ENCODE results near the gene SMIM24. TPM values are rescaled to one million over a fixed set of nuclear protein-coding genes. Genes with fewer than 3 reads are reported as not detected.

Gene SMIM24
- total and polyA plus RNA-seq, 9 of the 15 experiments (the other 6 are each of a cell fraction or from before 2014, with no cell fraction given) = 0.45 to 12.3 (median 1.4) TPM; not detected in 1

DNA sequence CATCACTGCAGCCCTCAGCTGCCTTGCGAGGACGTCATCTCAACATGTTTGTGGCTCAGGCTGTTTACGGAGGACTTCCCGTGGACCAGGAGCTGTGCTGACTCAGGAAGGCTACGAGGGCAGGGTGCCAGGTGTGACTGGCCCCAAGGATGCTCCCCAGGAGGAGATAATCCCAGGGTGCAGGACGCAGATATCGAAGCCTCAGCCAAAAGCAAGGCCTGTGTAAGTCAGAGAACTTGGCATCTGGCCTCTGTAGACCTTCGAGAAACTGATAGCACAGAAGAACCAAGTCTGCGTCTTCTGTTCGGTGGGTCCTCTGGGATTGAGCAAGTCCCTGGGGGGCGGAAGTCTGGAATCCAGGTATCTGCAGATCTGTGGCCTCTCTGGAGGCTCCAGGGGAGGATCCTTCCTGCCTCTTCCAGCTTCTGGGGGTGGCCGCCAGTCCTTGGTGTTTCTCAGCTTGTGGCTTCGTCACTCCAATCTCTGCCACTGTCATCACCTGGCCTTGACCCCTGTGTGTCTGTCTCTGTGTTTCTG lies 22.8 kb upstream of the SMIM24 start (continued):
- TF ChIP-seq, protein P1, sequence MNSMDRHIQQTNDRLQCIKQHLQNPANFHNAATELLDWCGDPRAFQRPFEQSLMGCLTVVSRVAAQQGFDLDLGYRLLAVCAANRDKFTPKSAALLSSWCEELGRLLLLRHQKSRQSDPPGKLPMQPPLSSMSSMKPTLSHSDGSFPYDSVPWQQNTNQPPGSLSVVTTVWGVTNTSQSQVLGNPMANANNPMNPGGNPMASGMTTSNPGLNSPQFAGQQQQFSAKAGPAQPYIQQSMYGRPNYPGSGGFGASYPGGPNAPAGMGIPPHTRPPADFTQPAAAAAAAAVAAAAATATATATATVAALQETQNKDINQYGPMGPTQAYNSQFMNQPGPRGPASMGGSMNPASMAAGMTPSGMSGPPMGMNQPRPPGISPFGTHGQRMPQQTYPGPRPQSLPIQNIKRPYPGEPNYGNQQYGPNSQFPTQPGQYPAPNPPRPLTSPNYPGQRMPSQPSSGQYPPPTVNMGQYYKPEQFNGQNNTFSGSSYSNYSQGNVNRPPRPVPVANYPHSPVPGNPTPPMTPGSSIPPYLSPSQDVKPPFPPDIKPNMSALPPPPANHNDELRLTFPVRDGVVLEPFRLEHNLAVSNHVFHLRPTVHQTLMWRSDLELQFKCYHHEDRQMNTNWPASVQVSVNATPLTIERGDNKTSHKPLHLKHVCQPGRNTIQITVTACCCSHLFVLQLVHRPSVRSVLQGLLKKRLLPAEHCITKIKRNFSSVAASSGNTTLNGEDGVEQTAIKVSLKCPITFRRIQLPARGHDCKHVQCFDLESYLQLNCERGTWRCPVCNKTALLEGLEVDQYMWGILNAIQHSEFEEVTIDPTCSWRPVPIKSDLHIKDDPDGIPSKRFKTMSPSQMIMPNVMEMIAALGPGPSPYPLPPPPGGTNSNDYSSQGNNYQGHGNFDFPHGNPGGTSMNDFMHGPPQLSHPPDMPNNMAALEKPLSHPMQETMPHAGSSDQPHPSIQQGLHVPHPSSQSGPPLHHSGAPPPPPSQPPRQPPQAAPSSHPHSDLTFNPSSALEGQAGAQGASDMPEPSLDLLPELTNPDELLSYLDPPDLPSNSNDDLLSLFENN (IDR thresholded peaks at IDR 0.05; ENCODE audit: low read depth in 2 of 2, low read length in 2 of 2) = no peak
- TF ChIP-seq TEAD1 (CRISPR knock-in tag; IDR thresholded peaks at IDR 0.05) (no peak), ZFP36 (IDR thresholded peaks at IDR 0.05; ENCODE audit: low read depth, low read length, partially characterized antibody) (no peak), SMARCA4 (IDR thresholded peaks at IDR 0.05) (no peak), CEBPG (CRISPR knock-in tag; IDR thresholded peaks at IDR 0.05) (no peak), CEBPG (tag; conservative IDR thresholded peaks at IDR 0.05 in 1 of 2, IDR thresholded peaks at IDR 0.05 in 1 of 2) (no peak), FOSL1 (tag; conservative IDR thresholded peaks at IDR 0.05) (no peak), C11orf30 (IDR thresholded peaks at IDR 0.05; ENCODE audit: low read depth) (peak; percentile 75), KLF13 (tag; IDR thresholded peaks at IDR 0.05; ENCODE audit: borderline replicate concordance, low read depth) (no peak), ZNF589 (CRISPR knock-in tag; IDR thresholded peaks at IDR 0.05; ENCODE audit: low read depth) (no peak), U2AF1 (optimal IDR thresholded peaks at IDR 0.05; ENCODE audit: low read depth, low read length) (no peak), BCL6 (CRISPR knock-in tag; IDR thresholded peaks at IDR 0.05) (no peak), HDAC2 (IDR thresholded peaks at IDR 0.05) (peak; percentile 62), POLR2H (tag; IDR thresholded peaks at IDR 0.05; ENCODE audit: low read depth) (no peak), ZNF23 (CRISPR knock-in tag; IDR thresholded peaks at IDR 0.05) (no peak)
- TF ChIP-seq, protein P2, sequence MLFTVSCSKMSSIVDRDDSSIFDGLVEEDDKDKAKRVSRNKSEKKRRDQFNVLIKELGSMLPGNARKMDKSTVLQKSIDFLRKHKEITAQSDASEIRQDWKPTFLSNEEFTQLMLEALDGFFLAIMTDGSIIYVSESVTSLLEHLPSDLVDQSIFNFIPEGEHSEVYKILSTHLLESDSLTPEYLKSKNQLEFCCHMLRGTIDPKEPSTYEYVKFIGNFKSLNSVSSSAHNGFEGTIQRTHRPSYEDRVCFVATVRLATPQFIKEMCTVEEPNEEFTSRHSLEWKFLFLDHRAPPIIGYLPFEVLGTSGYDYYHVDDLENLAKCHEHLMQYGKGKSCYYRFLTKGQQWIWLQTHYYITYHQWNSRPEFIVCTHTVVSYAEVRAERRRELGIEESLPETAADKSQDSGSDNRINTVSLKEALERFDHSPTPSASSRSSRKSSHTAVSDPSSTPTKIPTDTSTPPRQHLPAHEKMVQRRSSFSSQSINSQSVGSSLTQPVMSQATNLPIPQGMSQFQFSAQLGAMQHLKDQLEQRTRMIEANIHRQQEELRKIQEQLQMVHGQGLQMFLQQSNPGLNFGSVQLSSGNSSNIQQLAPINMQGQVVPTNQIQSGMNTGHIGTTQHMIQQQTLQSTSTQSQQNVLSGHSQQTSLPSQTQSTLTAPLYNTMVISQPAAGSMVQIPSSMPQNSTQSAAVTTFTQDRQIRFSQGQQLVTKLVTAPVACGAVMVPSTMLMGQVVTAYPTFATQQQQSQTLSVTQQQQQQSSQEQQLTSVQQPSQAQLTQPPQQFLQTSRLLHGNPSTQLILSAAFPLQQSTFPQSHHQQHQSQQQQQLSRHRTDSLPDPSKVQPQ (CRISPR knock-in tag; IDR thresholded peaks at IDR 0.05; ENCODE audit: borderline replicate concordance) = no peak
- TF ChIP-seq, protein P3, sequence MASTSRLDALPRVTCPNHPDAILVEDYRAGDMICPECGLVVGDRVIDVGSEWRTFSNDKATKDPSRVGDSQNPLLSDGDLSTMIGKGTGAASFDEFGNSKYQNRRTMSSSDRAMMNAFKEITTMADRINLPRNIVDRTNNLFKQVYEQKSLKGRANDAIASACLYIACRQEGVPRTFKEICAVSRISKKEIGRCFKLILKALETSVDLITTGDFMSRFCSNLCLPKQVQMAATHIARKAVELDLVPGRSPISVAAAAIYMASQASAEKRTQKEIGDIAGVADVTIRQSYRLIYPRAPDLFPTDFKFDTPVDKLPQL (IDR thresholded peaks at IDR 0.05; ENCODE audit: extremely low read depth, insufficient read length) = no peak
- TF ChIP-seq, protein P4, sequence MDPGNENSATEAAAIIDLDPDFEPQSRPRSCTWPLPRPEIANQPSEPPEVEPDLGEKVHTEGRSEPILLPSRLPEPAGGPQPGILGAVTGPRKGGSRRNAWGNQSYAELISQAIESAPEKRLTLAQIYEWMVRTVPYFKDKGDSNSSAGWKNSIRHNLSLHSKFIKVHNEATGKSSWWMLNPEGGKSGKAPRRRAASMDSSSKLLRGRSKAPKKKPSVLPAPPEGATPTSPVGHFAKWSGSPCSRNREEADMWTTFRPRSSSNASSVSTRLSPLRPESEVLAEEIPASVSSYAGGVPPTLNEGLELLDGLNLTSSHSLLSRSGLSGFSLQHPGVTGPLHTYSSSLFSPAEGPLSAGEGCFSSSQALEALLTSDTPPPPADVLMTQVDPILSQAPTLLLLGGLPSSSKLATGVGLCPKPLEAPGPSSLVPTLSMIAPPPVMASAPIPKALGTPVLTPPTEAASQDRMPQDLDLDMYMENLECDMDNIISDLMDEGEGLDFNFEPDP (CRISPR knock-in tag; IDR thresholded peaks at IDR 0.05) = no peak
- TF ChIP-seq, protein P5, sequence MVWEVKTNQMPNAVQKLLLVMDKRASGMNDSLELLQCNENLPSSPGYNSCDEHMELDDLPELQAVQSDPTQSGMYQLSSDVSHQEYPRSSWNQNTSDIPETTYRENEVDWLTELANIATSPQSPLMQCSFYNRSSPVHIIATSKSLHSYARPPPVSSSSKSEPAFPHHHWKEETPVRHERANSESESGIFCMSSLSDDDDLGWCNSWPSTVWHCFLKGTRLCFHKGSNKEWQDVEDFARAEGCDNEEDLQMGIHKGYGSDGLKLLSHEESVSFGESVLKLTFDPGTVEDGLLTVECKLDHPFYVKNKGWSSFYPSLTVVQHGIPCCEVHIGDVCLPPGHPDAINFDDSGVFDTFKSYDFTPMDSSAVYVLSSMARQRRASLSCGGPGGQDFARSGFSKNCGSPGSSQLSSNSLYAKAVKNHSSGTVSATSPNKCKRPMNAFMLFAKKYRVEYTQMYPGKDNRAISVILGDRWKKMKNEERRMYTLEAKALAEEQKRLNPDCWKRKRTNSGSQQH (CRISPR knock-in tag; IDR thresholded peaks at IDR 0.05) = no peak
